Omental fat pad (tissue), 4 donors: ENCODE measurements around the gene NYAP2. TPM values are rescaled to one million over a fixed set of nuclear protein-coding genes. Genes with fewer than 3 reads are reported as not detected.

ENCODE experiments used
- ATAC-seq: fragments of 150-250 bp; one replicate; pipeline ENCODE4 v1.9.1; 2016; ENCODE audit warnings: mild to moderate bottlenecking, moderate library complexity; ENCODE audit not compliant: low FRiP score
- DNase-seq: peaks from one replicate; pipeline ENCODE4 v3.0.0-alpha.2; 2019; ENCODE audit warnings: low spot score
- CTCF ChIP-seq, 3 donors: fragments of 450-650 bp; IDR thresholded peaks; one replicate each; pipeline ENCODE4 v1.5.1; 2016 to 2017; ENCODE audit warnings: antibody characterized with exemption in 3 of 3, mild to moderate bottlenecking in 3 of 3, moderate library complexity in 2 of 3
- total RNA-seq, 4 donors: library from RNA; depleted of rRNA; stranded (reverse); fragments of >200 nt; gene quantifications; one replicate each; pipeline ENCODE4 v1.1.0, GENCODE V29; 2016

NYAP2 gene
- total RNA-seq, 4 donors from 2014 or later = not detected

- ATAC-seq (no peak), DNase-seq (no peak)
- no peak for TF ChIP-seq CTCF (IDR thresholded peaks at IDR 0.05)
Measured at GRCh38 chr2:225452677-225453076, 53.2 kb downstream of the NYAP2 start.

GRCh38 chr2:225454412-225454811 lies 54.9 kb downstream of the NYAP2 start:
- DNase-seq = no peak
- TF ChIP-seq CTCF (IDR thresholded peaks at IDR 0.05) = no peak
- ATAC-seq = no peak

GRCh38 chr2:225456619-225457260 lies 57.2 kb downstream of the NYAP2 start:
- no peak for TF ChIP-seq CTCF (IDR thresholded peaks at IDR 0.05)
- ATAC-seq = no peak
- DNase-seq = no peak

GRCh38 chr2:225457482-225457881 lies 58.0 kb downstream of the NYAP2 start:
- DNase-seq (no peak), ATAC-seq (no peak)
- no peak for TF ChIP-seq CTCF (IDR thresholded peaks at IDR 0.05)

GRCh38 chr2:225458431-225459117 lies 59.1 kb downstream of the NYAP2 start:
- DNase-seq = no peak
- no peak for ATAC-seq
- TF ChIP-seq CTCF (IDR thresholded peaks at IDR 0.05) = no peak

- TF ChIP-seq CTCF (IDR thresholded peaks at IDR 0.05) = no peak
- DNase-seq = no peak
- ATAC-seq = no peak
Measured at GRCh38 chr2:225462417-225462816, 62.9 kb downstream of the NYAP2 start.

- ATAC-seq (no peak), DNase-seq (no peak)
- no peak for TF ChIP-seq CTCF (IDR thresholded peaks at IDR 0.05)
Measured at GRCh38 chr2:225462945-225463344, 63.4 kb downstream of the NYAP2 start.
